Vagina (tissue), 2 donors: ENCODE results near the gene KIAA0232.

Experiments used
- POLR2A ChIP-seq, 2 donors: fragments of 450-650 bp; IDR thresholded peaks; one replicate each; pipeline ENCODE4 v1.6.1; 2017; ENCODE audit warnings: antibody characterized with exemption in 2 of 2, mild to moderate bottlenecking in 2 of 2, moderate library complexity in 2 of 2
- POLR2AphosphoS5 ChIP-seq, 2 donors: sonication (generic); formaldehyde crosslinking; IDR thresholded peaks; one replicate each; pipeline ENCODE4 v1.9.0; 2017; ENCODE audit warnings: antibody characterized with exemption in 2 of 2, mild to moderate bottlenecking in 2 of 2, low read depth in 1 of 2; ENCODE audit not compliant: insufficient read depth in 1 of 2
- TF ChIP-seq, protein P1 (sequence below), 3 experiments: fragments of 450-650 bp in 2 of 3; fragments of 200-600 bp in 1 of 3; sonication (generic) in 1 of 3; IDR thresholded peaks; one replicate each; pipeline ENCODE4 v1.5.1; 2017 to 2019; ENCODE audit warnings: antibody characterized with exemption in 3 of 3, mild to moderate bottlenecking in 2 of 3, moderate library complexity in 2 of 3

DNA sequence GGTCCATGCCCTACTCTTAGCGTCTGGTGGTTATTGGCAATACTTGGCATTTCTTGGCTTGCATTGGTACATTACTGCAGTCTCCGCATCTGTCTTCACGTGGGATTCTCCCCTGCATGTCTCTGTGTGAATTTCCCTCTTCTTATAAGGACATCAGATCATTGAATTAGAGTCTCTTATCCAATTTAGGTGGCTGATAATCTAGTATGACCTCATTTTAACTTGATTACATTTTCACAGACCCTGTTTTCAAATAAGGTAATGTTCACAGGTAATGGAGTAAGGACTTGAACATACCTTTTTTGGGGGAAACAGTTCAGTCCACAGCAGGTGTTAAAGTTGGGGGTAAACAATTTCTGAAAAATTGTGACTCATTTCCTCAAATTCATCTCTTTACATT is 16.6 kb downstream of the KIAA0232 start:
- TF ChIP-seq POLR2AphosphoS5 (IDR thresholded peaks at IDR 0.05; ENCODE audit: insufficient read depth in 1 of 2, low read depth in 1 of 2) = no peak
- TF ChIP-seq, protein P1, sequence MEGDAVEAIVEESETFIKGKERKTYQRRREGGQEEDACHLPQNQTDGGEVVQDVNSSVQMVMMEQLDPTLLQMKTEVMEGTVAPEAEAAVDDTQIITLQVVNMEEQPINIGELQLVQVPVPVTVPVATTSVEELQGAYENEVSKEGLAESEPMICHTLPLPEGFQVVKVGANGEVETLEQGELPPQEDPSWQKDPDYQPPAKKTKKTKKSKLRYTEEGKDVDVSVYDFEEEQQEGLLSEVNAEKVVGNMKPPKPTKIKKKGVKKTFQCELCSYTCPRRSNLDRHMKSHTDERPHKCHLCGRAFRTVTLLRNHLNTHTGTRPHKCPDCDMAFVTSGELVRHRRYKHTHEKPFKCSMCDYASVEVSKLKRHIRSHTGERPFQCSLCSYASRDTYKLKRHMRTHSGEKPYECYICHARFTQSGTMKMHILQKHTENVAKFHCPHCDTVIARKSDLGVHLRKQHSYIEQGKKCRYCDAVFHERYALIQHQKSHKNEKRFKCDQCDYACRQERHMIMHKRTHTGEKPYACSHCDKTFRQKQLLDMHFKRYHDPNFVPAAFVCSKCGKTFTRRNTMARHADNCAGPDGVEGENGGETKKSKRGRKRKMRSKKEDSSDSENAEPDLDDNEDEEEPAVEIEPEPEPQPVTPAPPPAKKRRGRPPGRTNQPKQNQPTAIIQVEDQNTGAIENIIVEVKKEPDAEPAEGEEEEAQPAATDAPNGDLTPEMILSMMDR (IDR thresholded peaks at IDR 0.05) = no peak
- no peak for TF ChIP-seq POLR2A (IDR thresholded peaks at IDR 0.05)
